Keratinocyte (primary cell): ENCODE measurements around the gene PAPPA2.

Source experiments
- EZH2 ChIP-seq: IDR thresholded peaks from one replicate; pipeline ENCODE4 v1.6.1; 2012; ENCODE audit warnings: inconsistent platforms, mild to moderate bottlenecking, low read length, moderate library complexity
- TF ChIP-seq, protein P1 (sequence below), 3 experiments: IDR thresholded peaks in 1 of 3; conservative IDR thresholded peaks in 1 of 3; optimal IDR thresholded peaks in 1 of 3; 2 replicates in 2 of 3; 3 replicates in 1 of 3; pipeline versions ENCODE3 to v1.5.1; 2011; ENCODE audit warnings: low read length in 3 of 3, mild to moderate bottlenecking in 3 of 3, moderate library complexity in 2 of 3, control low read depth in 1 of 3, inconsistent platforms in 1 of 3; ENCODE audit not compliant: insufficient read depth in 2 of 3; ENCODE audit errors: extremely low read depth in 1 of 3

DNA sequence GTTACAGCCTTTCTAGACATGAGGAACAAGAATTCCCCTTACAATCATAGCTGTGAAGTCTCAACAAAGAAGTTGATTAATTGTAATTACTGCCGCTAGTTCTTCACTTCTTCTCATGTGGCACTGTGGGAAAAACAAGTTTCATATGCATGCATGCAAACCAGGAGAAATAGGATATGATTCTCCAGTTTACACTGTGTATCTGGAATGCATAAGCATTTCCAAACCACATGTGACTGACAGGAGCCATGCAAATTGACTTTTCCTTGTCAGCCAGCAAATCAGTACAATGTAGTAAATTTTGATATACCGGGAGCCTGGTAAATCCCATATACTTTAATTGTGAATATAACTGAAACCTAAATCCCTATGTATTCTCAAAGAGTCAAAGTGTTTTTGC lies 279.3 kb downstream of the PAPPA2 start:
- TF ChIP-seq, protein P1, sequence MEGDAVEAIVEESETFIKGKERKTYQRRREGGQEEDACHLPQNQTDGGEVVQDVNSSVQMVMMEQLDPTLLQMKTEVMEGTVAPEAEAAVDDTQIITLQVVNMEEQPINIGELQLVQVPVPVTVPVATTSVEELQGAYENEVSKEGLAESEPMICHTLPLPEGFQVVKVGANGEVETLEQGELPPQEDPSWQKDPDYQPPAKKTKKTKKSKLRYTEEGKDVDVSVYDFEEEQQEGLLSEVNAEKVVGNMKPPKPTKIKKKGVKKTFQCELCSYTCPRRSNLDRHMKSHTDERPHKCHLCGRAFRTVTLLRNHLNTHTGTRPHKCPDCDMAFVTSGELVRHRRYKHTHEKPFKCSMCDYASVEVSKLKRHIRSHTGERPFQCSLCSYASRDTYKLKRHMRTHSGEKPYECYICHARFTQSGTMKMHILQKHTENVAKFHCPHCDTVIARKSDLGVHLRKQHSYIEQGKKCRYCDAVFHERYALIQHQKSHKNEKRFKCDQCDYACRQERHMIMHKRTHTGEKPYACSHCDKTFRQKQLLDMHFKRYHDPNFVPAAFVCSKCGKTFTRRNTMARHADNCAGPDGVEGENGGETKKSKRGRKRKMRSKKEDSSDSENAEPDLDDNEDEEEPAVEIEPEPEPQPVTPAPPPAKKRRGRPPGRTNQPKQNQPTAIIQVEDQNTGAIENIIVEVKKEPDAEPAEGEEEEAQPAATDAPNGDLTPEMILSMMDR (optimal IDR thresholded peaks at IDR 0.05 in 1 of 3, IDR thresholded peaks at IDR 0.05 in 1 of 3, conservative IDR thresholded peaks at IDR 0.05 in 1 of 3; ENCODE audit: extremely low read depth in 1 of 3, insufficient read depth in 2 of 3, low read length in 3 of 3) = no peak
- TF ChIP-seq EZH2 = no peak
